IMR-90 (cell line): ENCODE measurements around the gene MYL10. TPM values are rescaled to one million over a fixed set of nuclear protein-coding genes. Genes with fewer than 3 reads are reported as not detected.

Source experiments
- ATAC-seq: fragments of 200-7000 bp; cut with Tn5 transposase; 2 replicates; pipeline ENCODE4 v1.9.1; 2020; ENCODE audit warnings: low read depth, mild to moderate bottlenecking, moderate library complexity
- BruUV-seq: library from RNA; stranded (reverse); fragments of 400-500 nt; replicated peaks from 2 replicates; lab custom pipeline; 2021; lab: Mats Ljungman, UMichigan
- CTCF ChIA-PET: fragments of 300-600 bp; formaldehyde crosslinking; extraction: SDS; loops from one replicate; lab custom pipeline; 2021; ENCODE audit warnings: antibody characterized with exemption; lab: Yijun Ruan, JAX
- POLR2A ChIA-PET: fragments of 300-600 bp; sonication (Branson Sonifier 250); formaldehyde crosslinking; loops from one replicate; lab custom pipeline; 2022; ENCODE audit warnings: antibody characterized with exemption; ENCODE audit not compliant: unreplicated experiment; lab: Charles Lee
- DNase-seq: peaks from one replicate; pipeline ENCODE4 v3.0.0; 2013
- H2AFZ ChIP-seq: replicated peaks from 2 replicates; pipeline ENCODE3; 2013; ENCODE audit warnings: low read length, mild to moderate bottlenecking; ENCODE audit not compliant: poor library complexity
- H2AK5ac ChIP-seq: 2 replicates; pipeline ENCODE4 v1.6.1; 2013; ENCODE audit warnings: low read depth, low read length, inconsistent platforms
- H2AK9ac ChIP-seq: replicated peaks from 2 replicates; pipeline ENCODE3; 2013; ENCODE audit warnings: mild to moderate bottlenecking, low read depth, low read length, moderate library complexity; ENCODE audit not compliant: poor library complexity
- H2BK120ac ChIP-seq: 2 replicates; pipeline ENCODE4 v1.6.1; 2013; ENCODE audit warnings: low read depth, low read length, inconsistent platforms
- H2BK15ac ChIP-seq: 3 replicates; pipeline ENCODE4 v1.6.1; 2013; ENCODE audit warnings: low read depth, low read length, inconsistent platforms
- H2BK20ac ChIP-seq: 2 replicates; pipeline ENCODE4 v1.6.1; 2013; ENCODE audit warnings: low read depth, mild to moderate bottlenecking, inconsistent platforms, low read length, moderate library complexity
- H2BK5ac ChIP-seq: 2 replicates; pipeline ENCODE4 v1.6.1; 2013; ENCODE audit warnings: mild to moderate bottlenecking, low read depth, low read length, inconsistent platforms; ENCODE audit not compliant: poor library complexity, severe bottlenecking
- H3K14ac ChIP-seq: replicated peaks from 2 replicates; pipeline ENCODE4 v1.6.1; 2013; ENCODE audit warnings: low read depth, low read length, inconsistent platforms
- H3K18ac ChIP-seq: 2 replicates; pipeline ENCODE4 v1.6.1; 2013; ENCODE audit warnings: low read depth, low read length, control low read depth
- H3K23ac ChIP-seq: 2 replicates; pipeline ENCODE4 v1.6.1; 2013; ENCODE audit warnings: low read depth, low read length, inconsistent platforms
- H3K27ac ChIP-seq: 2 replicates; pipeline ENCODE4 v1.5.1; 2013; ENCODE audit warnings: mild to moderate bottlenecking, control low read depth, low read length; ENCODE audit not compliant: insufficient read depth
- H3K27me3 ChIP-seq: 2 replicates; pipeline ENCODE4 v1.6.1; 2013; ENCODE audit warnings: low read length; ENCODE audit not compliant: control insufficient read depth, insufficient read depth
- H3K36me3 ChIP-seq: 2 replicates; pipeline ENCODE4 v1.6.1; 2013; ENCODE audit warnings: low read length, mixed read lengths; ENCODE audit not compliant: control insufficient read depth, insufficient read depth
- H3K4ac ChIP-seq: 2 replicates; pipeline ENCODE4 v1.6.1; 2013; ENCODE audit warnings: low read depth, low read length, inconsistent platforms
- H3K4me1 ChIP-seq: 2 replicates; pipeline ENCODE4 v1.6.1; 2013; ENCODE audit warnings: low read length, mixed read lengths; ENCODE audit not compliant: control insufficient read depth, insufficient read depth
- H3K4me2 ChIP-seq: 2 replicates; pipeline ENCODE4 v1.6.1; 2013; ENCODE audit warnings: low read depth, mild to moderate bottlenecking, control low read depth, low read length, moderate library complexity
- H3K4me3 ChIP-seq: 2 replicates; pipeline ENCODE4 v1.5.1; 2013; ENCODE audit warnings: low read depth, mild to moderate bottlenecking, control low read depth, low read length, moderate library complexity; ENCODE audit not compliant: insufficient read depth
- H3K56ac ChIP-seq: 2 replicates; pipeline ENCODE4 v1.6.1; 2013; ENCODE audit warnings: low read length, inconsistent platforms; ENCODE audit not compliant: insufficient read depth; ENCODE audit errors: extremely low read depth
- H3K79me1 ChIP-seq, 2 experiments: 2 replicates each; pipeline ENCODE4 v1.6.1; 2013; ENCODE audit warnings: low read length in 2 of 2, inconsistent platforms in 1 of 2, low read depth in 1 of 2
- H3K9ac ChIP-seq: 2 replicates; pipeline ENCODE4 v1.6.1; 2013; ENCODE audit warnings: low read depth, low read length, control low read depth
- H3K9me1 ChIP-seq: 2 replicates; pipeline ENCODE4 v1.6.1; 2013; ENCODE audit warnings: low read length, inconsistent platforms; ENCODE audit not compliant: insufficient read depth
- H3K9me3 ChIP-seq: 2 replicates; pipeline ENCODE4 v1.6.1; 2013; ENCODE audit warnings: low read length; ENCODE audit not compliant: control insufficient read depth, insufficient read depth
- H4K20me1 ChIP-seq: 2 replicates; pipeline ENCODE4 v1.6.1; 2013; ENCODE audit warnings: low read length, inconsistent platforms; ENCODE audit not compliant: insufficient read depth
- H4K5ac ChIP-seq: 2 replicates; pipeline ENCODE4 v1.6.1; 2013; ENCODE audit warnings: mild to moderate bottlenecking, low read depth, low read length, control low read depth
- H4K8ac ChIP-seq, 2 experiments: 2 replicates each; pipeline ENCODE4 v1.6.1; 2013; ENCODE audit warnings: low read depth in 2 of 2, low read length in 2 of 2, control low read depth in 1 of 2, inconsistent platforms in 1 of 2
- H4K91ac ChIP-seq: 2 replicates; pipeline ENCODE4 v1.6.1; 2013; ENCODE audit warnings: low read depth, low read length, inconsistent platforms; ENCODE audit not compliant: insufficient read depth
- BHLHE40 ChIP-seq: fragments of 150-350 bp; IDR thresholded peaks from 2 replicates; pipeline ENCODE4 v1.6.1; 2016; ENCODE audit warnings: mild to moderate bottlenecking, low read depth, low read length
- CEBPB ChIP-seq: IDR thresholded peaks from 2 replicates; pipeline ENCODE4 v1.6.1; 2012; ENCODE audit warnings: low read depth, low read length, improper control_type of control experiment
- CHD1 ChIP-seq: IDR thresholded peaks from 2 replicates; pipeline ENCODE4 v1.6.1; 2012; ENCODE audit warnings: low read depth, low read length, improper control_type of control experiment
- FOS ChIP-seq: fragments of 150-350 bp; IDR thresholded peaks from 2 replicates; pipeline ENCODE4 v1.6.1; 2016; ENCODE audit warnings: low read depth, low read length
- USF2 ChIP-seq: fragments of 150-350 bp; IDR thresholded peaks from 2 replicates; pipeline ENCODE4 v1.6.1; 2017; ENCODE audit warnings: mild to moderate bottlenecking, antibody characterized with exemption, low read length, low read depth
- WGBS, 2 experiments: methylation state at CpG; one replicate each; pipeline versions ENCODE4 v1.1.5 to v1.1.7; 2013; ENCODE audit warnings: missing lambda C conversion rate in 2 of 2; ENCODE audit not compliant: insufficient read length in 1 of 2; ENCODE audit errors: extremely low coverage in 2 of 2; 5-methylcytosine and 5-hydroxymethylcytosine counted together
- dilution Hi-C: fragments of 300-500 bp; cut with HindIII; formaldehyde crosslinking; loops from one replicate; pipeline ENCODE4 v1.14.3; 2018; ENCODE audit warnings: low sequenced_read_pairs; ENCODE audit not compliant: unreplicated experiment
- in situ Hi-C: fragments of 300-500 bp; cut with MboI; formaldehyde crosslinking; loops from 3 replicates; pipeline ENCODE4 v1.14.3; 2019; ENCODE audit warnings: low sequenced_read_pairs, inconsistent platforms, mixed read lengths
- intact Hi-C: fragments of 100-400 bp; cut with micrococcal nuclease; formaldehyde crosslinking; loops from 2 replicates; pipeline ENCODE4 v1.10.0; 2022
- polyA plus RNA-seq, 3 experiments: library from polyadenylated mRNA; depleted of rRNA; stranded (reverse); fragments of >200 nt; gene quantifications; 2 replicates each; pipeline ENCODE4 v1.2.3, GENCODE V29; 2012; ENCODE audit warnings: low replicate concordance in 1 of 3
- total RNA-seq: library from RNA; depleted of rRNA; stranded (reverse); fragments of >200 nt; gene quantifications from 2 replicates; pipeline ENCODE4 v1.2.3, GENCODE V29; 2012

The MYL10 gene
- total and polyA plus RNA-seq, 2 of the 4 experiments (the other 2 are of a cell fraction) = not detected

GRCh38 chr7:101667399-101667798 lies 38.3 kb upstream of the MYL10 start:
- Histone ChIP-seq H4K5ac (no peak overlapping the region), H3K36me3 (no peaks in the 10 kb centered on the region), H2BK120ac (no peak overlapping the region), H3K56ac (no peak overlapping the region), H3K9me1 (no peaks in the 10 kb centered on the region), H2AFZ (no peak overlapping the region), H3K23ac (no peak overlapping the region), H3K27me3 (peaks cover 37% of the 10 kb centered on the region), H3K9me3 (peaks cover 4% of the 10 kb centered on the region), H3K4ac (no peak overlapping the region), H3K14ac (no peak overlapping the region), H3K4me2 (no peak overlapping the region), H2AK5ac (no peak overlapping the region), H4K8ac (no peak overlapping the region), H3K4me1 (peaks cover 3% of the 10 kb centered on the region; the same call in 1 of the 2 replicates), H3K18ac (no peak overlapping the region), H2BK5ac (no peak overlapping the region), H3K27ac (no peak overlapping the region), H2BK20ac (no peak overlapping the region), H2BK15ac (no peak overlapping the region), H3K4me3 (no peak overlapping the region), H4K91ac (no peak overlapping the region), H3K9ac (no peak overlapping the region), H4K20me1 (no peaks in the 10 kb centered on the region), H2AK9ac (no peak overlapping the region), H3K79me1 (no peaks in the 10 kb centered on the region)
- CTCF ChIA-PET = interaction anchor here (0.6 kb wide), 1 partner anchor 166 kb away, joined by 4 read pairs; no protein-coding TSS in a partner anchor
- DNase-seq (no peak), ATAC-seq (no peak)
- BruUV-seq = no TSS peak
- 80% methylated on average over 2 of the region's 3 CpGs; no CpG with 5 or more reads in 1 of the 2 experiments for WGBS, 2 experiments
- TF ChIP-seq FOS (no peak), CEBPB (no peak), BHLHE40 (no peak), CHD1 (no peak), USF2 (no peak)
- POLR2A ChIA-PET = no interaction called here
- in situ Hi-C loops (no loop called here), dilution Hi-C loops (no loop called here), intact Hi-C loops (no loop called here)
